ENCODE data around the gene MLXIPL.
"Not testable (repeated sequence)": the region's sequence is repeated elsewhere in the genome, so short reads cannot be mapped to it uniquely, and the experiment has no call there.

MLXIPL gene

GRCh38 chr7:73660594-73660993 is 36.3 kb upstream of the MLXIPL start:
- H3K9me3 ChIP-seq (ENCODE audit: control insufficient read depth, low read length); H3K27ac ChIP-seq (ENCODE audit: low read depth, low read length, severe bottlenecking); H3K4me3 ChIP-seq (ENCODE audit: extremely low read depth, insufficient read depth, low read length, poor library complexity, severe bottlenecking); H3K4me1 ChIP-seq (ENCODE audit: control insufficient read depth, insufficient read depth, low read length, poor library complexity, severe bottlenecking); H3K36me3 ChIP-seq (ENCODE audit: control insufficient read depth, insufficient read depth, low read length): not testable (repeated sequence)
- 89 to 93% methylated on average over 3 of the region's 4 CpGs for WGBS, 2 experiments (ENCODE audit: insufficient coverage in 2 of 2)

GRCh38 chr7:73659983-73660382 is 35.7 kb upstream of the MLXIPL start:
- WGBS, 2 experiments (ENCODE audit: insufficient coverage in 2 of 2): 61 to 68% methylated on average over 6 to 8 of the region's 8 CpGs
- Histone ChIP-seq H3K4me3 (ENCODE audit: extremely low read depth, insufficient read depth, low read length, poor library complexity, severe bottlenecking) (no peak overlapping the region), H3K9me3 (ENCODE audit: control insufficient read depth, low read length) (peaks cover 8% of the 10 kb centered on the region), H3K36me3 (ENCODE audit: control insufficient read depth, insufficient read depth, low read length) (no peaks in the 10 kb centered on the region), H3K4me1 (ENCODE audit: control insufficient read depth, insufficient read depth, low read length, poor library complexity, severe bottlenecking) (no peaks in the 10 kb centered on the region), H3K27ac (ENCODE audit: low read depth, low read length, severe bottlenecking) (no peak overlapping the region)

GRCh38 chr7:73655309-73655708 is 31.0 kb upstream of the MLXIPL start:
- H3K9me3 ChIP-seq (ENCODE audit: control insufficient read depth, low read length); H3K4me3 ChIP-seq (ENCODE audit: extremely low read depth, insufficient read depth, low read length, poor library complexity, severe bottlenecking); H3K4me1 ChIP-seq (ENCODE audit: control insufficient read depth, insufficient read depth, low read length, poor library complexity, severe bottlenecking); H3K36me3 ChIP-seq (ENCODE audit: control insufficient read depth, insufficient read depth, low read length); H3K27ac ChIP-seq (ENCODE audit: low read depth, low read length, severe bottlenecking): not testable (repeated sequence)
- 84 to 100% methylated on average over 3 of the region's 4 CpGs for WGBS, 2 experiments (ENCODE audit: insufficient coverage in 2 of 2)

- no peaks in the 10 kb centered on the region for H3K36me3 ChIP-seq (ENCODE audit: control insufficient read depth, insufficient read depth, low read length)
- WGBS, 2 experiments (ENCODE audit: insufficient coverage in 2 of 2): 85 to 91% methylated on average over 4 to 8 of the region's 11 CpGs
- no peak overlapping the region for H3K4me3 ChIP-seq (ENCODE audit: extremely low read depth, insufficient read depth, low read length, poor library complexity, severe bottlenecking)
- H3K9me3 ChIP-seq (ENCODE audit: control insufficient read depth, low read length): no peaks in the 10 kb centered on the region
- no peak overlapping the region for H3K27ac ChIP-seq (ENCODE audit: low read depth, low read length, severe bottlenecking)
- peaks cover 5% of the 10 kb centered on the region for H3K4me1 ChIP-seq (ENCODE audit: control insufficient read depth, insufficient read depth, low read length, poor library complexity, severe bottlenecking)
These were observed 28.2 kb upstream of the MLXIPL start for GRCh38 chr7:73652541-73652949.

- Histone ChIP-seq H3K27ac (ENCODE audit: low read depth, low read length, severe bottlenecking) (no peak overlapping the region), H3K4me3 (ENCODE audit: extremely low read depth, insufficient read depth, low read length, poor library complexity, severe bottlenecking) (no peak overlapping the region), H3K36me3 (ENCODE audit: control insufficient read depth, insufficient read depth, low read length) (no peaks in the 10 kb centered on the region), H3K4me1 (ENCODE audit: control insufficient read depth, insufficient read depth, low read length, poor library complexity, severe bottlenecking) (peaks cover 5% of the 10 kb centered on the region), H3K9me3 (ENCODE audit: control insufficient read depth, low read length) (no peaks in the 10 kb centered on the region)
- 88 to 90% methylated on average over 3 to 4 of the region's 5 CpGs for WGBS, 2 experiments (ENCODE audit: insufficient coverage in 2 of 2)
These were observed 26.2 kb upstream of the MLXIPL start for GRCh38 chr7:73650524-73650923.

GRCh38 chr7:73649576-73649975 is 25.3 kb upstream of the MLXIPL start:
- H3K4me1 ChIP-seq (ENCODE audit: control insufficient read depth, insufficient read depth, low read length, poor library complexity, severe bottlenecking): peaks cover 5% of the 10 kb centered on the region
- no peaks in the 10 kb centered on the region for H3K36me3 ChIP-seq (ENCODE audit: control insufficient read depth, insufficient read depth, low read length)
- H3K27ac ChIP-seq (ENCODE audit: low read depth, low read length, severe bottlenecking): no peak overlapping the region
- H3K4me3 ChIP-seq (ENCODE audit: extremely low read depth, insufficient read depth, low read length, poor library complexity, severe bottlenecking): no peak overlapping the region
- H3K9me3 ChIP-seq (ENCODE audit: control insufficient read depth, low read length): no peaks in the 10 kb centered on the region
- 63 to 64% methylated on average over 4 to 9 of the region's 9 CpGs for WGBS, 2 experiments (ENCODE audit: insufficient coverage in 2 of 2)

GRCh38 chr7:73648593-73649332 is 24.4 kb upstream of the MLXIPL start:
- no peaks in the 10 kb centered on the region for H3K9me3 ChIP-seq (ENCODE audit: control insufficient read depth, low read length)
- H3K4me1 ChIP-seq (ENCODE audit: control insufficient read depth, insufficient read depth, low read length, poor library complexity, severe bottlenecking): peaks cover 5% of the 10 kb centered on the region
- no peaks in the 10 kb centered on the region for H3K36me3 ChIP-seq (ENCODE audit: control insufficient read depth, insufficient read depth, low read length)
- H3K27ac ChIP-seq (ENCODE audit: low read depth, low read length, severe bottlenecking): no peak overlapping the region
- WGBS, 2 experiments (ENCODE audit: insufficient coverage in 2 of 2): 33 to 44% methylated on average over 1 of the region's 1 CpG
- no peak overlapping the region for H3K4me3 ChIP-seq (ENCODE audit: extremely low read depth, insufficient read depth, low read length, poor library complexity, severe bottlenecking)

- no peaks in the 10 kb centered on the region for H3K36me3 ChIP-seq (ENCODE audit: control insufficient read depth, insufficient read depth, low read length)
- H3K9me3 ChIP-seq (ENCODE audit: control insufficient read depth, low read length): no peaks in the 10 kb centered on the region
- peaks cover 5% of the 10 kb centered on the region for H3K4me1 ChIP-seq (ENCODE audit: control insufficient read depth, insufficient read depth, low read length, poor library complexity, severe bottlenecking)
- peak overlapping the region; percentile 24 for H3K4me3 ChIP-seq (ENCODE audit: extremely low read depth, insufficient read depth, low read length, poor library complexity, severe bottlenecking)
- 1% methylated on average over 53 to 55 of the region's 62 CpGs for WGBS, 2 experiments (ENCODE audit: insufficient coverage in 2 of 2)
- no peak overlapping the region for H3K27ac ChIP-seq (ENCODE audit: low read depth, low read length, severe bottlenecking)
These were observed 23.6 kb upstream of the MLXIPL start for GRCh38 chr7:73647725-73648592.

GRCh38 chr7:73646785-73647724 is 22.7 kb upstream of the MLXIPL start:
- Histone ChIP-seq H3K4me3 (ENCODE audit: extremely low read depth, insufficient read depth, low read length, poor library complexity, severe bottlenecking) (no peak overlapping the region), H3K36me3 (ENCODE audit: control insufficient read depth, insufficient read depth, low read length) (no peaks in the 10 kb centered on the region), H3K9me3 (ENCODE audit: control insufficient read depth, low read length) (no peaks in the 10 kb centered on the region), H3K4me1 (ENCODE audit: control insufficient read depth, insufficient read depth, low read length, poor library complexity, severe bottlenecking) (peaks cover 5% of the 10 kb centered on the region), H3K27ac (ENCODE audit: low read depth, low read length, severe bottlenecking) (no peak overlapping the region)
- 53 to 57% methylated on average over 13 to 15 of the region's 16 CpGs for WGBS, 2 experiments (ENCODE audit: insufficient coverage in 2 of 2)

GRCh38 chr7:73645643-73646174 is 21.4 kb upstream of the MLXIPL start:
- WGBS, 2 experiments (ENCODE audit: insufficient coverage in 2 of 2): 72 to 78% methylated on average over 3 to 4 of the region's 4 CpGs
- H3K4me3 ChIP-seq (ENCODE audit: extremely low read depth, insufficient read depth, low read length, poor library complexity, severe bottlenecking): no peak overlapping the region
- peaks cover 5% of the 10 kb centered on the region for H3K9me3 ChIP-seq (ENCODE audit: control insufficient read depth, low read length)
- peaks cover 5% of the 10 kb centered on the region for H3K4me1 ChIP-seq (ENCODE audit: control insufficient read depth, insufficient read depth, low read length, poor library complexity, severe bottlenecking)
- no peak overlapping the region for H3K27ac ChIP-seq (ENCODE audit: low read depth, low read length, severe bottlenecking)
- H3K36me3 ChIP-seq (ENCODE audit: control insufficient read depth, insufficient read depth, low read length): no peaks in the 10 kb centered on the region
